HG02642 (cell line): ENCODE measurements around the gene GPBAR1.
"Not testable (repeated sequence)": the region's sequence is repeated elsewhere in the genome, so short reads cannot be mapped to it uniquely, and the experiment has no call there.

ENCODE experiments used
- ATAC-seq: cut with Tn5 transposase; IDR thresholded peaks from one replicate; pipeline ENCODE4 v1.9.1; 2021; ENCODE audit warnings: mild to moderate bottlenecking; ENCODE audit not compliant: unreplicated experiment, poor library complexity

The GPBAR1 gene

GRCh38 chr2:218265626-218266025, 4.8 kb downstream of the GPBAR1 start:
- ATAC-seq, result no peak

- ATAC-seq, result no peak
Measured at GRCh38 chr2:218266316-218266979, 5.6 kb downstream of the GPBAR1 start.

- no peak for ATAC-seq
Measured at GRCh38 chr2:218267259-218267658, 6.4 kb downstream of the GPBAR1 start.

- ATAC-seq, result peak; percentile 90
Measured at GRCh38 chr2:218269900-218270720, 9.3 kb downstream of the GPBAR1 start, which contains the start of the genes AAMP and PNKD. Gene AAMP (minus strand): TSS chr2:218270137. CDS start chr2:218270086, 51 bp downstream. Gene PNKD (plus strand): TSS chr2:218270519. CDS start chr2:218270536, 17 bp downstream.

- peak; percentile 1 for ATAC-seq
Measured at GRCh38 chr2:218270721-218271486, 10.1 kb downstream of the GPBAR1 start.

GRCh38 chr2:218271487-218271797, 10.6 kb downstream of the GPBAR1 start:
- ATAC-seq, result no peak

- ATAC-seq, result no peak
Measured at GRCh38 chr2:218271865-218272530, 11.2 kb downstream of the GPBAR1 start.

GRCh38 chr2:218272531-218273212, 11.9 kb downstream of the GPBAR1 start:
- no peak for ATAC-seq

GRCh38 chr2:218273214-218273907, 12.5 kb downstream of the GPBAR1 start:
- ATAC-seq, result not testable (repeated sequence)

- ATAC-seq, result no peak
Measured at GRCh38 chr2:218273908-218274249, 13.1 kb downstream of the GPBAR1 start.

GRCh38 chr2:218274586-218274985, 13.8 kb downstream of the GPBAR1 start:
- no peak for ATAC-seq

GRCh38 chr2:218275371-218276072, 14.7 kb downstream of the GPBAR1 start:
- no peak for ATAC-seq

GRCh38 chr2:218276986-218277755, 16.4 kb downstream of the GPBAR1 start:
- ATAC-seq, result no peak

GRCh38 chr2:218277921-218278320, 17.1 kb downstream of the GPBAR1 start:
- ATAC-seq, result no peak

- ATAC-seq, result no peak
Measured at GRCh38 chr2:218278531-218279360, 17.9 kb downstream of the GPBAR1 start.

GRCh38 chr2:218280260-218280870, 19.6 kb downstream of the GPBAR1 start:
- ATAC-seq, result no peak

GRCh38 chr2:218281449-218281848, 20.6 kb downstream of the GPBAR1 start:
- no peak for ATAC-seq
